NAMALWA (cell line): ENCODE data around the gene IGFL3.

Source experiments
- DNase-seq: peaks from one replicate; pipeline ENCODE4 v3.0.0-alpha.2; 2015; ENCODE audit warnings: low spot score

The IGFL3 gene

DNA sequence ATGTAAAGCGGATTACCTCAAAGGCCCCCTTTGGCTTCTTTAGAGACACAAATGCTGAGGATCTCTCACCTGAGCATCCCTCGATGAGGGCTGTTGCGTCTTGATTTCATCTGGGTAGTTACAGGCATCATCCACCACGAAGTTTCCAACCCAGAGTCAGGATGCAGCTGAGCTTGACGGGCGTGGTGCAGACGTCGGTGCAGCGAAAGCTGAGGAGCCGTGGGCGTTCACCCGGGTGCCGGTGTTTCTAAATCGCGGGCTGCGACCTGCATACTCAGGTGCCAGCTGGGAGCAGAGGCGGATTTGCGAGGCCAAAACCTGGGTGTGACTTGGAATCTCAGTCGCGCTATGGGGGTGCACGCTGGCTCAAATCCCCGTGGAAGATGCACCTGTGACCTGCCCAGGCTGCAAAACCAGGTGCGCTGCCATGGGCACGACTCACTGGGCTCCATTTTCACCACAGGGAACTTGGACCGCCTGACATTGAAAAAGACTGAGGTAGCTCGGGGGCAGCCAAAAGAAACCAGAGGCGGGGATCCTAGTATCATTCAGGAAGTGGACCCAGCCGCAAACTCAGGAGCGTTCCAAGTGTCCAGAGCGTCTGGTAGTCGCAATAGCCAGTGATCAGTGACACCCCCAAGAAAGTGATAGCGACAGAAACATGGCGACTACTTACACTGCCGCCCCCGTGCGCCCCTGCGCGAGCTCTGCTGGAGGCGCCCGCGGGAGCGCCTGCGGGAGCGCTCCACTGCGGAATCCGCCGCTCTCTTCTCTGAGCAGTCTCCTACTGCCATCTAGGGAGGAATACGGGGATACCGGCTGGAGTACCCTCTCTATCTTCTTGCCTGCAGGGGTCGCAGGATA is 47.3 kb downstream of the IGFL3 start:
- peak; percentile 77 for DNase-seq

DNA sequence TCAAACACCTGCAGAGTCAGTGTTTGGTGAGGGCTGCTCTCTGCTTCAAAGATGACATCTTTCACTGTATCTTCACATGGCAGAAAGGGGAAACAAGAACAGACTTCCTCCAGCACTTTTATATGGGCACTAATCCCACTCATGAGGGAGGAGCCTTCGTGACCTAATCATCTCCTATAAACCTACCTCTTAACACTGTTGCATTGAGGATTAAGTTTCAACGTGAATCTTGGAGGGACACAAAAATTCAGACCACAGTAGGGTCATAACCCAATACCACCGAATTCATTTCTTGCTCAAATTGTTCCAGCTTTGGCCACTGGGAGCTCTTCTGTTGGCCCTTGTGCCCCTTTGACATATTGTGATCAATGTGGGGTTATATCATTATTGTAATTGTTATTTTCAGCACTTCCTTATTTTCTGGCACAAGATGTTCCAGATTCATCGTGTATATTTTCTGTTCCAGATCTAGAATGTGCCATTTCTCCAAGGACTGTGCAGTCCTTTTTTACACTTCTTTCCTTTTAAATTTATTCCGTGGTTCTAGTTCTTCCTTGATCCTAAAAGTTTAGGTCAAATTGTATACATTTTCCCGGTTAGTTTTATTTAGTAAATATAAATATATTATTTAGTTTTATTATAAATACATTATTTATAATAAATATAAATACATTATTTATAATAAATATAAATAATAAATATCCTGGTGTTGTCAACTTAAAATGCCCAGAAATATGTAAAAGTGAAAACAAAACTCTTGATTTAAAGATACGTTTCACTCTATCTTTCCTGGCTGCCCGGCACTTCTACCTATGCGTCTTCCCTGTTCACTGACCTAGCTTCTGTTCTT is 48.2 kb downstream of the IGFL3 start:
- peak; percentile 15 for DNase-seq

DNA sequence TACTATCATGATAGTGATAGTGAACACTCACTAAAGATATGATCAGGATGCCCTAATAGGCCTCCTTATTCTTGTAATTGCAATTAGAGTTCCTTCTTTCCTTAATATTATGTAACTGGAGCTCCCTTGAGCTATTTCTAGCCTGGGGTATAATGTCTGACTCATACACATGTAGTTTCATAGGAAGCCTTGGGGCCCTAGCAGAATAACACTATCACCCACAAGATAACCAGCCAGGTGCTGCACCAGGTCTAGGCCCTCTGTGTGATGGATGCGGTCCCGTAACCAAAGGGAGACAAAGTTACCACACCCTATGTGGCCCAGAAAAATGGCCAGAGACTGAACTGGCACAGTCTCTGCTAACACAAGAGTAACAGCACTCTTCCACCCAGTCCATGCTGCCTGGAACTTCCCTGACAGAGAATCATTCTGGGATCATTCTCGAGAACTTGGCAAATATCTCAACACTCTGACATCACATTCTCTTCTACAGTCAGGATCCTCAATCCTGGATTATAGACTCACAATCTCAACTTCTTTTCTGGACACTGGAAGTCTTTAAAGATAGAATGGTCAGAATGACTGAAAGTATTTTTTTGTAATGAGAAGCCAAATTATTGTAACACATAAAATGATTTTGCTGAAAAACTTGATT is 51.1 kb downstream of the IGFL3 start:
- no peak for DNase-seq
